ENCODE measurements around the gene ADAT3. TPM values are rescaled to one million over a fixed set of nuclear protein-coding genes. Genes with fewer than 3 reads are reported as not detected.

Gene ADAT3
- total RNA-seq, 5 donors from 2014 or later (not counting 1 experiment from before 2014, with no cell fraction given), result 6.0 to 16.1 (median 7.7) TPM

DNA sequence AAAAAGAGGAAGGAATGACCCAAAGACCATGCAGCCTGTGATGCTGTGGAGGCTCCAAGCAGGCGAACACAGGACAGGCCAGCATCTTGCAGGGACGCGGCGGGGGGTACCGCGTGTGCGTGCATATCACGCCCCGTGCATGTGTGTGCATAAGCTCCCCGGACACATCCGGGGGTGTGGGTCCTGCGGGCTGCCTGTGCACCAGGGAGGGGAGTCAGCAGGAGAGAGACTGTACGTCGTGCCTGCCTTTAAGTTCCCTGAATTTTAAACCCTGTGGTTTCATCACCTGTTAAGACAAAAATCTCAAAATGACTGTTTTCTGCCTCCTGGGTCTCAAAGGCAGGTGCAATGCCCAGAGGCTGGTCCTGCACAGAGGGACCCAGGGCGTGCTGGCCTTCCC is 16.6 kb downstream of the ADAT3 start:
- Histone ChIP-seq H3K27ac (ENCODE audit: low read length) (no peak overlapping the region), H3K9me3 (no peaks in the 10 kb centered on the region), H3K4me3 (ENCODE audit: control insufficient read depth in 1 of 2, extremely low read depth in 1 of 2, low read length in 1 of 2) (no peak overlapping the region), H3K27me3 (replicated peaks in 1 of 2; ENCODE audit: control insufficient read depth in 2 of 2, extremely low read depth in 1 of 2, insufficient read depth in 2 of 2, low read length in 1 of 2) (no peaks in the 10 kb centered on the region), H3K36me3 (ENCODE audit: control insufficient read depth in 2 of 2, extremely low read depth in 1 of 2, insufficient read depth in 1 of 2, low read length in 1 of 2) (peaks cover 15 to 22% of the 10 kb centered on the region in 2 donors), H3K4me1 (ENCODE audit: control insufficient read depth in 1 of 2, extremely low read depth in 1 of 2, insufficient read depth in 2 of 2, low read length in 2 of 2) (peaks cover 0 to 35% of the 10 kb centered on the region in 2 experiments)
- DNase-seq, result no peak
- Mint-ChIP-seq H3K36me3 (peaks cover 4% of the 10 kb centered on the region), H3K27me3 (no peaks in the 10 kb centered on the region), H3K27ac (peak overlapping the region in 1 of 2 donors; percentile 44), H3K4me3 (no peak overlapping the region), H3K4me1 (peaks cover 0 to 14% (median 3%) of the 10 kb centered on the region in 3 donors), H3K9me3 (no peaks in the 10 kb centered on the region)
- ATAC-seq (replicated peaks in 1 of 4), result peak in 1 of 4 experiments; percentile 52
- WGBS (ENCODE audit: insufficient coverage), result 51% methylated on average over 14 of the region's 15 CpGs
- ChIA-PET CTCF (no interaction called here), POLR2A (no interaction called here)

DNA sequence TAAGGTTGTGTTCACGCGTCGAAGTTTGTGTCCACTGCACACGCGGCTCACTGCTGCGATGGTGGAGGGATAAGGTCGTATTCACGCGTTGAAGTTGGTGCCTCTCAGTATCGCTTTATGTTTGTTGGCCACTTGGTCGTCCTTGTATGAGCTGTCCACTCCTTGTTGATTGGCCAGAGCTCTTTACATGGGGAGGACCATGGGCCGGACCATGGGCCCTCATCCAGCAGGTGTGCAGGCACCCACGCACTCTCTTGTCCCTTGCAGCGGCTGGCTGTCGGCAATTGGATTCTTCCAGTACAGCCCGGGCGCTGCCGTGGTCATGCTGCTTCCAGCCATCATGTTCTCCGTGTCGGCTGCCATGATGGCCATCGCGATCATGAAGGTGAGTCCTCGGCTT is 17.6 kb downstream of the ADAT3 start:
- H3K9me3 Mint-ChIP-seq, result no peaks in the 10 kb centered on the region
- Histone ChIP-seq H3K36me3 (ENCODE audit: control insufficient read depth in 2 of 2, extremely low read depth in 1 of 2, insufficient read depth in 1 of 2, low read length in 1 of 2) (peaks cover 15 to 22% of the 10 kb centered on the region in 2 donors), H3K4me1 (ENCODE audit: control insufficient read depth in 1 of 2, extremely low read depth in 1 of 2, insufficient read depth in 2 of 2, low read length in 2 of 2) (peaks cover 0 to 45% of the 10 kb centered on the region in 2 experiments), H3K27ac (ENCODE audit: low read length) (no peak overlapping the region), H3K27me3 (replicated peaks in 1 of 2; ENCODE audit: control insufficient read depth in 2 of 2, extremely low read depth in 1 of 2, insufficient read depth in 2 of 2, low read length in 1 of 2) (no peaks in the 10 kb centered on the region), H3K4me3 (ENCODE audit: control insufficient read depth in 1 of 2, extremely low read depth in 1 of 2, low read length in 1 of 2) (no peak overlapping the region), H3K9me3 (no peaks in the 10 kb centered on the region)
- H3K4me3 Mint-ChIP-seq, result no peak overlapping the region
- ATAC-seq (replicated peaks in 1 of 4), result no peak
- CTCF ChIA-PET, result interaction anchor here in 1 of 2 donors (0.6 kb wide), 1 partner anchor 38 kb away, joined by 6 read pairs; the partner anchor contains the start of gene ABHD17A
- H3K27ac Mint-ChIP-seq, result peak overlapping the region in 1 of 2 donors; percentile 77
- no peak for DNase-seq
- no peaks in the 10 kb centered on the region for H3K27me3 Mint-ChIP-seq
- H3K36me3 Mint-ChIP-seq, result peaks cover 4% of the 10 kb centered on the region
- H3K4me1 Mint-ChIP-seq, result peaks cover 5 to 19% (median 8%) of the 10 kb centered on the region in 3 donors
- WGBS (ENCODE audit: insufficient coverage), result 95% methylated on average over 23 of the region's 23 CpGs
- POLR2A ChIA-PET, result interaction anchor here (0.6 kb wide), 3 partner anchors 66 to 480 kb away, joined by 3 to 7 read pairs (median 3); no protein-coding TSS in a partner anchor

DNA sequence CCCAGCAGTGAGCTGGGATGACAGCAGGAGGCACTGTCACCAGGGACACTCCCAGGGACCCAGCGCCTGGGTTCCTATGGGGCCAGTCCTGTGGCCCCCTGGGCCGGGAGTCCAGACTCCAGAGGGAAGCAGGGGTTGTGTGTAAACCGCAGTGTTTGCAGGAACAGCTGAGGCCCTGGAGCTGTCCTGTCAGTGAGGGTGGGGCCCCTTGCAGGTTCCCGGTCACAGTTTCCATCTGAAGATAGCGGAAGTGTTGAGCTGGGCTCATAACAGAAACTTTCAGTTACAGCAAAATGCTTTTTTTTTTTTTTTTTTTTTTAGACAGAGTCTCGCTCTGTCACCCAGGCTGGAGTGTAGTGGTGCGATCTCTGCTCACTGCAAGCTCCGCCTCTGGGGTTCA is 18.1 kb downstream of the ADAT3 start:
- ChIA-PET CTCF (interaction anchor here (0.6 to 0.8 kb wide), 3 partner anchors 26 to 136 kb away, joined by 3 to 7 read pairs (median 6); partner anchors contain the start of gene ABHD17A (in 1 of the 2)), POLR2A (interaction anchor here in 1 of 2 donors (0.6 kb wide), 2 partner anchors 67 to 229 kb away, joined by 3 to 7 read pairs; no protein-coding TSS in a partner anchor)
- Mint-ChIP-seq H3K36me3 (peaks cover 4% of the 10 kb centered on the region), H3K9me3 (no peaks in the 10 kb centered on the region), H3K27ac (peak overlapping the region; percentile 46 to 77), H3K27me3 (no peaks in the 10 kb centered on the region), H3K4me1 (peaks cover 10 to 23% (median 10%) of the 10 kb centered on the region in 3 donors), H3K4me3 (peak overlapping the region in 1 of 3 donors; percentile 44)
- DNase-seq (peak in 2 of 35 experiments; percentile 33 to 37), ATAC-seq (replicated peaks in 1 of 4) (peak in 3 of 4 experiments; percentile 48 to 65 (median 53))
- 41% methylated on average over 3 of the region's 8 CpGs for WGBS (ENCODE audit: insufficient coverage)
- H3K36me3 ChIP-seq (ENCODE audit: control insufficient read depth in 2 of 2, extremely low read depth in 1 of 2, insufficient read depth in 1 of 2, low read length in 1 of 2), result peaks cover 15 to 22% of the 10 kb centered on the region in 2 donors
- H3K4me3 ChIP-seq (ENCODE audit: control insufficient read depth in 1 of 2, extremely low read depth in 1 of 2, low read length in 1 of 2), result no peak overlapping the region
- peak overlapping the region; percentile 34 for H3K27ac ChIP-seq (ENCODE audit: low read length)
- H3K4me1 ChIP-seq (ENCODE audit: control insufficient read depth in 1 of 2, extremely low read depth in 1 of 2, insufficient read depth in 2 of 2, low read length in 2 of 2), result peaks cover 0 to 46% of the 10 kb centered on the region in 2 experiments
- H3K9me3 ChIP-seq, result no peaks in the 10 kb centered on the region
- no peaks in the 10 kb centered on the region for H3K27me3 ChIP-seq (replicated peaks in 1 of 2; ENCODE audit: control insufficient read depth in 2 of 2, extremely low read depth in 1 of 2, insufficient read depth in 2 of 2, low read length in 1 of 2)

DNA sequence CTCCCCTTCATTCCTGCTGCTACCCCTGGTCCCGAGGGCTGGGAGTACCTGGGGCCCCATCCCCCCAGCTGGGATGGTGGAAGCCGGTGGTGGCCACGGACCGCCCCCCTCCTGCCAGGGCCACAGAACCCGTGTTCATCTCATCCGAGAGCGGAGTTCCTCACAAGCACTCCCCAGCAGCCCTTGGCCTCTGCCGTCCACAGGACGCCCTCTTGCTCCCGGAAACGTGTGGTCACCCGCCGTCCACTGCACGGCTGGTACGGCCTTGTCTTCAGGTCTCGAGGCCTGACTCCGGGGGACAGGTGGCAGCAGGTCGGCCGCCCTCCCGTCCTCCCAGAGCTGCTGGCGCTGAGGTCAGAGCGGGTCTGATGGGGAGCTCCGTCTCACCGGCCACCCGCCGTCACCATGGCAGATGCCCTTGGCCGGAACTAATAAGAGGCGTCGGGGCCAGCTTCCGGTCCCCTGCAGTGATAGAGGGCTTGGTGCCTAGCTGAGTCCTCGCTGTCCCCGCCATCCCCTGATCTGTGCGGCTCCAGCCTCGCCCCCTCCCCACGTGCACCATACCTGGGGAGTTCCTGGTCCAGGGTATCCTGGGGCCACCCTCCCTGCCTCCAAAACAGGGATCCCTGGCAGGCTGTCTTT is 19.2 kb downstream of the ADAT3 start:
- Mint-ChIP-seq H3K4me1 (peaks cover 10 to 28% (median 17%) of the 10 kb centered on the region in 3 donors), H3K9me3 (no peaks in the 10 kb centered on the region), H3K27me3 (no peaks in the 10 kb centered on the region), H3K4me3 (no peak overlapping the region), H3K36me3 (peaks cover 4% of the 10 kb centered on the region), H3K27ac (no peak overlapping the region)
- peak overlapping the region; percentile 12 for H3K27ac ChIP-seq (ENCODE audit: low read length)
- CTCF ChIA-PET, result no interaction called here
- DNase-seq, result no peak
- peaks cover 12 to 18% of the 10 kb centered on the region in 2 donors for H3K36me3 ChIP-seq (ENCODE audit: control insufficient read depth in 2 of 2, extremely low read depth in 1 of 2, insufficient read depth in 1 of 2, low read length in 1 of 2)
- POLR2A ChIA-PET, result no interaction called here
- peaks cover 0 to 52% of the 10 kb centered on the region in 2 experiments for H3K4me1 ChIP-seq (ENCODE audit: control insufficient read depth in 1 of 2, extremely low read depth in 1 of 2, insufficient read depth in 2 of 2, low read length in 2 of 2)
- no peaks in the 10 kb centered on the region for H3K9me3 ChIP-seq
- ATAC-seq (replicated peaks in 1 of 4), result no peak
- H3K27me3 ChIP-seq (replicated peaks in 1 of 2; ENCODE audit: control insufficient read depth in 2 of 2, extremely low read depth in 1 of 2, insufficient read depth in 2 of 2, low read length in 1 of 2), result peaks cover 0 to 4% of the 10 kb centered on the region in 2 experiments
- WGBS (ENCODE audit: insufficient coverage), result 97% methylated on average over 32 of the region's 35 CpGs
- no peak overlapping the region for H3K4me3 ChIP-seq (ENCODE audit: control insufficient read depth in 1 of 2, extremely low read depth in 1 of 2, low read length in 1 of 2)

DNA sequence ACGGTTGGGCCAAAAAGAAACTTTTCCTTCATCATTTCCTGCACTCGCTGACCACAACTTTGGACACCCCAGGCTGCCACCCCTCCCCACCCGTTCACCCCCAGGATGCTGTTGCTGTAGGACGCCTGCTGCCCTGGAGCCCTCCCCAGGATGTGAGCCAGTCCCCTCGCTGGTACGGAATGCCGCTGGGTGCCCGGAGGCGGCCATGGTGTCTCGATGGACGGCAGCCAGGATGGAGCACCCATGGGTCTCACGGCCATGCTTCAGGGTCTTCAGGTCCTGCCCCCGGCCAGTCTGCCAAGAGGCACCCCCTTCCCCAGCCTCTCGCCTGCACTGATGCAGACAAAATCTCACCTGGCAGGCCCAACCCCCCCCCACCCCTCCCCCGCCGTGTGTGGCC is 20.3 kb downstream of the ADAT3 start:
- Histone ChIP-seq H3K4me1 (ENCODE audit: control insufficient read depth in 1 of 2, extremely low read depth in 1 of 2, insufficient read depth in 2 of 2, low read length in 2 of 2) (peaks cover 4 to 63% of the 10 kb centered on the region in 2 experiments), H3K4me3 (ENCODE audit: control insufficient read depth in 1 of 2, extremely low read depth in 1 of 2, low read length in 1 of 2) (no peak overlapping the region), H3K36me3 (ENCODE audit: control insufficient read depth in 2 of 2, extremely low read depth in 1 of 2, insufficient read depth in 1 of 2, low read length in 1 of 2) (peaks cover 9 to 10% of the 10 kb centered on the region in 2 donors), H3K27me3 (replicated peaks in 1 of 2; ENCODE audit: control insufficient read depth in 2 of 2, extremely low read depth in 1 of 2, insufficient read depth in 2 of 2, low read length in 1 of 2) (peaks cover 0 to 14% of the 10 kb centered on the region in 2 experiments), H3K27ac (ENCODE audit: low read length) (no peak overlapping the region), H3K9me3 (no peaks in the 10 kb centered on the region)
- Mint-ChIP-seq H3K4me3 (no peak overlapping the region), H3K9me3 (no peaks in the 10 kb centered on the region), H3K36me3 (no peaks in the 10 kb centered on the region), H3K27me3 (no peaks in the 10 kb centered on the region), H3K27ac (no peak overlapping the region), H3K4me1 (peaks cover 15 to 34% (median 24%) of the 10 kb centered on the region in 3 donors)
- DNase-seq (no peak), ATAC-seq (replicated peaks in 1 of 4) (no peak)
- ChIA-PET CTCF (no interaction called here), POLR2A (no interaction called here)
- WGBS (ENCODE audit: insufficient coverage), result 95% methylated on average over 10 of the region's 16 CpGs

DNA sequence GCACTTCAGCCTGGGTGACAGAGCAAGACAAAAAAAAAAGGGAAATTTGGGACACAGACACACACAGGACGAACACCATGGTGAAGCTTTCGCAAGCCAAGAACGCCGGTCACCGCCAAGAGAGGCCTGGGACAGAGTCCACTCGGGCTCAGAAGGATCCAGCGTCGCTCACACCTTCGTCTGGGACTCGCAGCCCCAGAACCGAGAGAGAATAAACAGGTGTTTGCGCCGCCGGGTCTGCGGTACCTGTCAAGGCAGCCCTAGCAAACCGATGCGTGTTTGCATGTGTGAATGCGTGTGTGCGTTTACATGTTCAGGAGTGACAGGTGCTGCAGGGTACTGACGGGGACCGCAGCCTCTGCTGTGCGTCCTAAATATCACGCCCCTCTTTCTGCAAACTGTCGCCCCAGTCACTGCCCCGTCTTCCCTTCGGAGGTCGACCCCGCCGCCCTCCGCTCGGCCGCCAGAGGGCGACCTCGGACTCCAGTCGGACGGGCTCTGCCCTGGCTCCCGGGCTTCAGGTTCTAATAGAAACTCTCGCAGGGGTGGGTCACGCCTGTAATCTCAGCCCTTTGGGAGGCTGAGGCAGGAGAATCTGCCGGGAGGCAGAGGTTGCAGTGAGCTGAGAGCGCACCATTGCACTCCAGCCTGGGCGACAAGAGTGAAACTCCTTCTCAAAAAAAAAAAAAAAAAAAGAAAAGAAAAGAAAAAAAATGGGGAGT is 24.0 kb downstream of the ADAT3 start:
- WGBS (ENCODE audit: insufficient coverage), result 14% methylated on average over 27 of the region's 42 CpGs
- CTCF ChIA-PET, result interaction anchor here in 1 of 2 donors (0.6 kb wide), 1 partner anchor 33 kb away, joined by 4 read pairs; no protein-coding TSS in a partner anchor
- ATAC-seq (replicated peaks in 1 of 4) (peak; percentile 80 to 95 (median 89)), DNase-seq (peak; percentile 55 to 90 (median 73))
- peak overlapping the region in 1 of 2 donors; percentile 34 for H3K27ac Mint-ChIP-seq
- Histone ChIP-seq H3K27me3 (replicated peaks in 1 of 2; ENCODE audit: control insufficient read depth in 2 of 2, extremely low read depth in 1 of 2, insufficient read depth in 2 of 2, low read length in 1 of 2) (peaks cover 0 to 15% of the 10 kb centered on the region in 2 experiments), H3K9me3 (no peaks in the 10 kb centered on the region), H3K36me3 (ENCODE audit: control insufficient read depth in 2 of 2, extremely low read depth in 1 of 2, insufficient read depth in 1 of 2, low read length in 1 of 2) (peaks cover 2 to 4% of the 10 kb centered on the region in 2 donors), H3K27ac (ENCODE audit: low read length) (no peak overlapping the region), H3K4me1 (ENCODE audit: control insufficient read depth in 1 of 2, extremely low read depth in 1 of 2, insufficient read depth in 2 of 2, low read length in 2 of 2) (peaks cover 4 to 39% of the 10 kb centered on the region in 2 experiments), H3K4me3 (ENCODE audit: control insufficient read depth in 1 of 2, extremely low read depth in 1 of 2, low read length in 1 of 2) (peak overlapping the region; percentile 41 to 56)
- H3K36me3 Mint-ChIP-seq, result no peaks in the 10 kb centered on the region
- no peaks in the 10 kb centered on the region for H3K9me3 Mint-ChIP-seq
- peaks cover 15 to 31% (median 24%) of the 10 kb centered on the region in 3 donors for H3K4me1 Mint-ChIP-seq
- peak overlapping the region; percentile 68 to 75 (median 72) for H3K4me3 Mint-ChIP-seq
- POLR2A ChIA-PET, result interaction anchor here in 1 of 2 donors (0.6 kb wide), 1 partner anchor 1362 kb away, joined by 3 read pairs; no protein-coding TSS in a partner anchor
- H3K27me3 Mint-ChIP-seq, result no peaks in the 10 kb centered on the region

Data from T-cell (primary cell).